HG03196 (cell line): ENCODE data around the gene SMARCA2.

ENCODE experiments used
- ATAC-seq: cut with Tn5 transposase; IDR thresholded peaks from one replicate; pipeline ENCODE4 v1.9.1; 2021; ENCODE audit not compliant: unreplicated experiment

The SMARCA2 gene

GRCh38 chr9:2164268-2164667, 149.1 kb downstream of the SMARCA2 start:
- no peak for ATAC-seq

- ATAC-seq = no peak
These were observed 151.1 kb downstream of the SMARCA2 start for GRCh38 chr9:2166203-2166602.

- ATAC-seq = no peak
These were observed 153.9 kb downstream of the SMARCA2 start for GRCh38 chr9:2169035-2169434.

- no peak for ATAC-seq
These were observed 155.6 kb downstream of the SMARCA2 start for GRCh38 chr9:2170722-2171121.

GRCh38 chr9:2173170-2173569, 158.0 kb downstream of the SMARCA2 start:
- ATAC-seq = no peak

GRCh38 chr9:2173861-2174260, 158.7 kb downstream of the SMARCA2 start:
- ATAC-seq = no peak

- no peak for ATAC-seq
These were observed 159.2 kb downstream of the SMARCA2 start for GRCh38 chr9:2174306-2174705.

- ATAC-seq = no peak
These were observed 159.8 kb downstream of the SMARCA2 start for GRCh38 chr9:2174911-2175310.

- ATAC-seq = no peak
These were observed 162.0 kb downstream of the SMARCA2 start for GRCh38 chr9:2177121-2177520.

GRCh38 chr9:2178034-2178734, 163.0 kb downstream of the SMARCA2 start:
- no peak for ATAC-seq

- ATAC-seq = no peak
These were observed 164.4 kb downstream of the SMARCA2 start for GRCh38 chr9:2179567-2179966.

- ATAC-seq = no peak
These were observed 165.0 kb downstream of the SMARCA2 start for GRCh38 chr9:2180154-2180553.

- no peak for ATAC-seq
These were observed 165.6 kb downstream of the SMARCA2 start for GRCh38 chr9:2180704-2181103.

- no peak for ATAC-seq
These were observed 166.6 kb downstream of the SMARCA2 start for GRCh38 chr9:2181792-2182191.

GRCh38 chr9:2190939-2191608, 175.9 kb downstream of the SMARCA2 start:
- no peak for ATAC-seq

- ATAC-seq = no peak
These were observed 176.4 kb downstream of the SMARCA2 start for GRCh38 chr9:2191609-2191972.

- ATAC-seq = no peak
These were observed 177.3 kb downstream of the SMARCA2 start for GRCh38 chr9:2192356-2192979.

- no peak for ATAC-seq
These were observed 178.4 kb downstream of the SMARCA2 start for GRCh38 chr9:2193552-2193951.

- ATAC-seq = no peak
These were observed 180.1 kb downstream of the SMARCA2 start for GRCh38 chr9:2195211-2195610.

- ATAC-seq = no peak
These were observed 181.6 kb downstream of the SMARCA2 start for GRCh38 chr9:2196757-2197156.

- ATAC-seq = no peak
These were observed 183.9 kb downstream of the SMARCA2 start for GRCh38 chr9:2198956-2199635.
